MM.1S (cell line): ENCODE data around the gene DHX8.
"Not testable (repeated sequence)": the region's sequence is repeated elsewhere in the genome, so short reads cannot be mapped to it uniquely, and the experiment has no call there.

ENCODE experiments used
- DNase-seq: peaks from one replicate; pipeline ENCODE4 v3.0.0-alpha.2; 2015
- H2AFZ ChIP-seq: fragments of 300-600 bp; sonication (generic); 2 replicates; pipeline ENCODE4 v1.6.0; 2016; ENCODE audit warnings: antibody characterized with exemption, low read length
- H3F3A ChIP-seq: fragments of 300-600 bp; sonication (generic); 2 replicates; pipeline ENCODE4 v1.6.1; 2016; ENCODE audit warnings: mild to moderate bottlenecking, antibody characterized with exemption, low read length, moderate library complexity, mixed read lengths; ENCODE audit not compliant: insufficient read depth
- H3K27ac ChIP-seq: fragments of 300-600 bp; sonication (generic); 2 replicates; pipeline ENCODE4 v1.5.1; 2016; ENCODE audit warnings: mild to moderate bottlenecking, low read length
- H3K27me3 ChIP-seq: fragments of 300-600 bp; sonication (generic); replicated peaks from 2 replicates; pipeline ENCODE4 v1.6.0; 2016; ENCODE audit warnings: low read length; ENCODE audit not compliant: insufficient read depth
- H3K36me3 ChIP-seq: fragments of 300-600 bp; sonication (generic); replicated peaks from 2 replicates; pipeline ENCODE4 v1.6.1; 2016; ENCODE audit warnings: mild to moderate bottlenecking, low read length, mixed read lengths; ENCODE audit not compliant: insufficient read depth
- H3K4me1 ChIP-seq: fragments of 300-600 bp; sonication (generic); 2 replicates; pipeline ENCODE4 v1.6.1; 2016; ENCODE audit warnings: low read length, mixed read lengths
- H3K4me2 ChIP-seq: fragments of 300-600 bp; sonication (generic); 2 replicates; pipeline ENCODE4 v1.6.0; 2016; ENCODE audit warnings: low read depth, low read length
- H3K4me3 ChIP-seq: fragments of 300-600 bp; sonication (generic); 2 replicates; pipeline ENCODE4 v1.5.1; 2016; ENCODE audit warnings: low read length, mixed read lengths
- H3K79me2 ChIP-seq: fragments of 300-600 bp; sonication (generic); 2 replicates; pipeline ENCODE4 v1.6.1; 2016; ENCODE audit warnings: mixed run types, low read length, mixed read lengths
- H3K9ac ChIP-seq: fragments of 300-600 bp; sonication (generic); 2 replicates; pipeline ENCODE4 v1.6.1; 2016; ENCODE audit warnings: low read length, mixed read lengths
- H3K9me2 ChIP-seq: fragments of 300-600 bp; sonication (generic); replicated peaks from 2 replicates; pipeline ENCODE4 v1.6.1; 2016; ENCODE audit warnings: mild to moderate bottlenecking, low read length, mixed read lengths; ENCODE audit not compliant: insufficient read depth
- H3K9me3 ChIP-seq: fragments of 300-600 bp; sonication (generic); replicated peaks from 2 replicates; pipeline ENCODE4 v1.6.1; 2016; ENCODE audit warnings: mild to moderate bottlenecking, low read length, mixed read lengths; ENCODE audit not compliant: insufficient read depth
- H4K20me1 ChIP-seq: fragments of 300-600 bp; sonication (generic); 2 replicates; pipeline ENCODE4 v1.6.1; 2016; ENCODE audit warnings: mild to moderate bottlenecking, low read length, moderate library complexity, mixed read lengths; ENCODE audit not compliant: insufficient read depth
- CTCF ChIP-seq: fragments of 300-600 bp; sonication (generic); IDR thresholded peaks from 2 replicates; pipeline ENCODE4 v1.5.1; 2016; ENCODE audit warnings: antibody characterized with exemption, low read length, mixed read lengths
- EZH2 ChIP-seq: fragments of 300-600 bp; sonication (generic); optimal IDR thresholded peaks from 2 replicates; pipeline ENCODE3; 2017; ENCODE audit warnings: low read depth, mild to moderate bottlenecking, antibody characterized with exemption, low read length, mixed read lengths
- EZH2phosphoT487 ChIP-seq: fragments of 300-600 bp; sonication (generic); IDR thresholded peaks from 2 replicates; pipeline ENCODE4 v1.6.1; 2018; ENCODE audit warnings: antibody characterized with exemption, low read length

Gene DHX8

GRCh38 chr17:43448720-43449469 is 34.9 kb upstream of the DHX8 start:
- TF ChIP-seq EZH2 (no peak), EZH2phosphoT487 (no peak), CTCF (no peak)
- no peaks in the 10 kb centered on the region for H3F3A ChIP-seq
- no peaks in the 10 kb centered on the region for H3K9me2 ChIP-seq
- no peak overlapping the region for H3K4me3 ChIP-seq
- H3K27me3 ChIP-seq, result peaks cover 2% of the 10 kb centered on the region; the same call in 1 of the 2 replicates
- no peak for DNase-seq
- H4K20me1 ChIP-seq, result no peaks in the 10 kb centered on the region
- no peaks in the 10 kb centered on the region for H3K4me1 ChIP-seq
- no peaks in the 10 kb centered on the region for H3K79me2 ChIP-seq
- H3K36me3 ChIP-seq, result no peaks in the 10 kb centered on the region
- H3K4me2 ChIP-seq, result no peak overlapping the region
- no peak overlapping the region for H3K9ac ChIP-seq
- H3K27ac ChIP-seq, result no peak overlapping the region
- H3K9me3 ChIP-seq, result no peaks in the 10 kb centered on the region
- H2AFZ ChIP-seq, result no peak overlapping the region

DNA sequence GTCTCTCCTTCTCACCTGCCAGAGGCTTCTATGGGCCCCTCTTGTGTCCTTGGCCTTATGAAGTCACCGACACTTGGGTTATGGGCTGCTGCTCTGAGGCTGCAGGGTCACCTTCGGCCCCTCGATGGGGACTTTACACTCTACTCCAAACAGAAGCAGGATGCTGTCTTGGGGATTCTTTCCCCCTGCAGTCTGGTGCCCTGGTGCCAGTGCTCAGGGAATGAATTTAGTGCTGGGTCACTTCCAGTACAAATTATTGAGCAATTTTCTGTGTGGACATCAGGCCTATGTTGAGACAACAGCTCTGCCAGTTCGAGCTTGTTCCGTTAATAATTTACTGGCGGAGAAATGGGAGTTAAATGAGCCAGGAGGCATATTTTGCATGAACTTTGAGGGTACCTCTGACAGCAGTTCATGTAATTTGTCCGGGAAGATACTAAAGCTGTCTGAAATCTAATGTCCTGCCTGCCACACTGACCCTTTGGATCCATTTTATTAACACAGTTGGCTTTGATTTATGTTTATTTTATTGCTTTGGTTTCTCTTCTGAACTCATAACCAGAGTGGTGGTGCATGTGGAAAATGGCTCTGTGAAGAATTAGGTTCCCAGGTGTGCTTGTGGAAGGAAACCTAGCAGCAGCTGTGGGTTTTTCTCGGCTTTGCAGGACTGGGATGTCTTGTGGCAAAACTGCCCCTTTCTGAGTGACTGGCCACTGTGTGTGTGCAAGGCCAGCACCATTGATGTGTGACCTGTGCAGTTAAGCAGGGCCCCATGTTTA is 34.1 kb upstream of the DHX8 start:
- no peaks in the 10 kb centered on the region for H3K36me3 ChIP-seq
- no peaks in the 10 kb centered on the region; the same call in 1 of the 2 replicates for H3K27me3 ChIP-seq
- no peak overlapping the region for H3K27ac ChIP-seq
- no peaks in the 10 kb centered on the region for H3K9me3 ChIP-seq
- H3K9me2 ChIP-seq, result no peaks in the 10 kb centered on the region
- no peaks in the 10 kb centered on the region for H3K79me2 ChIP-seq
- no peaks in the 10 kb centered on the region for H4K20me1 ChIP-seq
- no peak for TF ChIP-seq EZH2phosphoT487
- TF ChIP-seq CTCF, result no peak
- no peak for TF ChIP-seq EZH2
- no peak overlapping the region for H2AFZ ChIP-seq
- no peak overlapping the region for H3K4me2 ChIP-seq
- H3K9ac ChIP-seq, result no peak overlapping the region
- no peaks in the 10 kb centered on the region for H3F3A ChIP-seq
- H3K4me3 ChIP-seq, result no peak overlapping the region
- H3K4me1 ChIP-seq, result no peaks in the 10 kb centered on the region
- DNase-seq, result no peak

GRCh38 chr17:43450791-43451190 is 33.0 kb upstream of the DHX8 start:
- not testable (repeated sequence) for H3K9me3 ChIP-seq, H3K4me1 ChIP-seq, H3K9me2 ChIP-seq, H3K27me3 ChIP-seq, H3K4me3 ChIP-seq, H3K4me2 ChIP-seq, H3K79me2 ChIP-seq, H3K27ac ChIP-seq, H2AFZ ChIP-seq, H3K36me3 ChIP-seq, DNase-seq, H3K9ac ChIP-seq, H3F3A ChIP-seq, H4K20me1 ChIP-seq

- not testable (repeated sequence) for H3K9me2 ChIP-seq, H2AFZ ChIP-seq, DNase-seq, H3K4me3 ChIP-seq, H3F3A ChIP-seq, H4K20me1 ChIP-seq, H3K79me2 ChIP-seq, H3K9me3 ChIP-seq, H3K27ac ChIP-seq, H3K4me2 ChIP-seq, H3K9ac ChIP-seq, H3K4me1 ChIP-seq, H3K36me3 ChIP-seq
- peaks cover 12% of the 10 kb centered on the region; the same call in 1 of the 2 replicates for H3K27me3 ChIP-seq
Measured at GRCh38 chr17:43451741-43452140, 32.0 kb upstream of the DHX8 start.
